HT1080 (cell line): ENCODE results near the gene RAN. TPM values are rescaled to one million over a fixed set of nuclear protein-coding genes. Genes with fewer than 3 reads are reported as not detected.
"Not testable (repeated sequence)": the region's sequence is repeated elsewhere in the genome, so short reads cannot be mapped to it uniquely, and the experiment has no call there.

ENCODE experiments used
- DNase-seq: peaks from one replicate; pipeline ENCODE4 v3.0.0-alpha.2; 2015; ENCODE audit warnings: low read depth
- polyA plus RNA-seq, 2 experiments: library from polyadenylated mRNA; depleted of rRNA; stranded (reverse); fragments of >200 nt; gene quantifications; 2 replicates each; pipeline ENCODE4 v1.2.3, GENCODE V29; 2015
- total RNA-seq: library from RNA; depleted of rRNA; stranded (reverse); fragments of >200 nt; shearing (Covaris generic); gene quantifications from 2 replicates; pipeline ENCODE4 v1.2.3, GENCODE V29; 2014; rRNA removed

RAN gene
- total RNA-seq: 1,818 and 1,946 TPM in 2 replicates
- polyA plus RNA-seq (2015; cell fraction: cytosol; rRNA removed): 623 and 782 TPM in 2 replicates
- 578 and 631 TPM in 2 replicates for polyA plus RNA-seq (2015; cell fraction: nucleus; rRNA removed)

DNA sequence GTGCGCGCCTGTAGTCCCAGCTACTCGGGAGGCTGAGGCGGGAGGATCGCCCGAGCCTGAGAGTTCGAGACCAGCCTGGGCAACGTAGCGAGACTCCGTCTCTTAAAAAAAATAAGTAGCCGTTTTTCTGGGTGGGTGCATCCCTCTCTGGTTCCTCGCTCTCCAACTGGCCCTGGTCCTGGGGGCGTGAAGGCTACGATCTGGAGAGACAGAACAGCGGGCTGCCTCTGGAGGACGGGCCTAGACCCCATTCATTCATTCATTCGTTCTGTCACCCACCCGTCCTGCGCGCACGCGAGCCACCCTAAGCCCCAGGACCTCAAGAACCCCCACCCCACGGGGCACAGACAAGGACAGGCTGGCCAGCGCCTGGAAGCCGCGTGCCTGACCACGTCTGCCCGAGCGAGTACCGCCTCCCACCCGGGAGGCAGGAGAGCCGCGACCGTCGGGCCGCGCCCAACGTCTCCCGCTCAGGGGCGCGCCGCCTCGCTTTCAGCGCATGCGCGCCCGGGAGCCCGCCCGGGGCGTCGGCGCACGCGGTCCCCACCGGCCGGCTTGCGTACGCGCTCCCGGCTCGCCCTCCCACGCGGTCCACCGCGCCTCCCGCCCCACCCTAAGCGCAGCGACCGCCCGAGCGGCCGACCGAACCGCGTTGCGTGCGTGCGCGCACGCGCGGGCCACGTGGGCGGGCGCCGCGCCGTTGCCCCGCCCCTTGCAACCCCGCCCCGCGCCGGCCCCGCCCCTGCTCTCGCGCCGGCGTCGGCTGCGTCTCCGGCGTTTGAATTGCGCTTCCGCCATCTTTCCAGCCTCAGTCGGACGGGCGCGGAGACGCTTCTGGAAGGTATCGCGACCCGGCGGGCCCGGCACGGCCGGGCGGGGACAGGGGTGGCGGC, at the start of gene RAN:
Gene RAN, plus strand, starts transcription at position 781 of the 893 bp plus-strand sequence. CDS start 528 bp downstream, outside the sequence.
- DNase-seq: peak; percentile 79

DNA sequence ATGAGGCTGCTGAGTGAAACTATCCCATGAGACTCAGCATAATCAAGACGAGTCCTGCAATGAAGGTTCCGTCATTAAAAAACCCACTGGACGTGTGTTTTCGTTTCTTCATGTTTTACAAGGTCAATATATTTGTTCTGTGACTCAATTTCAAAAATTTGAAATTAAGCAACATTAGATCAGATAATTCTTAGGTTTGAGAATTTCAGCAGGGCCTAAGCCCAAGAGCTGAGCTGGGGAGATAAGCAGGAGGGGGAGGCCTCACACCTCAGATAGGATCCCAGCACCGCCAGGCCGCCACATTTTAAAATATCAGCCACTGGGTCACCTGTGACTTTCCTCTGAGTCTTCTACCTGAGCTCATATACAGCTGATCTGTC, 46.1 kb upstream of the RAN start:
- no peak for DNase-seq

DNA sequence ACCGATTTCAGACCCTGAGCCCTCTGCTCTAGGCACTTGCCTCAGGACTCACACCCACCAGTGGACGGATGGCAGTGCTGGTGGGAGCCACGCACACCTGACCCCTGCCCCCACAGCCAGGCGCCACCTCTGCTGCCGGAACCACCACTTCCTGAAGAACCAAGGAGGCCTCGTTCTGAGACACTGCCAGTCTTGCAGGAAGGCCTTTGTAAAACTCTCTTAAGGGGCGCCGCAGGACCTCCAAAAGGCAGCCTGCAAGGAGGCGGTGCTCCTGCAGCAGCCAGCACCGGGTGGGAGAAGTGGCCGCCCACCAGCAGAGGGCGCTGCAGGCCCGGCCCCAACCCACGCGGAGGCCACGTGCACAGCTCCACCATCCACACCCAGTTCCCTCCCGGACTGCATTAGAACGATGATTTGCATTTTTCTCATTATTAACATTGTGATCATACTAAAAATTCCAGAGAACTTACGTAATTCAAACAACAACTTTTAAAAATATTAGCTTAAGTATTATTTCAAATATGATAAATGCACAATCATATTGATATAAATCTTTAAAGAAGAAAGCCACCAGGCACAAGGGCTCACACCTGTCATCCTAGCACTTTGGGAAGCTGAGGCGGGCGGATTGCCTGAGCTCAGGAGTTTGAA, 45.6 kb upstream of the RAN start:
- peak; percentile 51 for DNase-seq

DNA sequence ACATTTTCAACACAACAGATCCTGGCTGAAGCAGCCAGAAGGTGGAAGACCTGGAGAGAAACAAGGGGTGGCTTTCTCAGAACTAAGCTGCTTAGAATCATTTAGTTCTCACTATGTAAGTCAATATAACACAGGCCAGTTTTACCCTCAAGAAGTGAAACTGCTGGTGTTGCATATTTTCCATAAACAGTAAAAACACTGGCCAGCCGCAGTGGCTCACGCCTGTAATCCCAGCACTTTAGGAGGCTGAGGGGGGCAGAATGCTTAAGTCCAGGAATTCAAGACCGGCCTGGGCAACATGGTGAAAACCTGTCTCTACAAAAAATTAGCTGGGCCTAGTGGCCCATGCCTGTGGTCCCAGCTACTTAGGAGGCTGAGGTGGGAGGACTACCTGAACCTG, 44.4 kb upstream of the RAN start:
- DNase-seq: no peak

DNA sequence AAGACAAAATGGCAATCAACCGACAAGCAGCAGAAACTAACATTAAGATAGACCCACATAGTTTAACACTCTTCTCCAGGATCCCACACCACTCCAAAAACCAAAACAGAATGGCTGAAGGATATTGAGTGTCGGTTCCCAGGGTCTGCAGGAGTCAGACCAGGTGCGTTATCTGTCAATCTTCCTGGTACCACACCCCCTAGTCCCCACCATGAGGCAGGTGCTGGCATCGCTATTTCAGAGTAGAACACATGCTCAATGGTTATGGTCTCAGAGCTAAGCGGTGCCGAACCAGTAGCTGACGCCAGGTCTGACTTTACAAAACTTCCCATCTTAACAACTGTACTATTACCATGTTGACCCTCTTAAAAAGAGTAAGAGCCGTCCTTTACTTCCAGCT, 43.0 kb upstream of the RAN start:
- no peak for DNase-seq

DNA sequence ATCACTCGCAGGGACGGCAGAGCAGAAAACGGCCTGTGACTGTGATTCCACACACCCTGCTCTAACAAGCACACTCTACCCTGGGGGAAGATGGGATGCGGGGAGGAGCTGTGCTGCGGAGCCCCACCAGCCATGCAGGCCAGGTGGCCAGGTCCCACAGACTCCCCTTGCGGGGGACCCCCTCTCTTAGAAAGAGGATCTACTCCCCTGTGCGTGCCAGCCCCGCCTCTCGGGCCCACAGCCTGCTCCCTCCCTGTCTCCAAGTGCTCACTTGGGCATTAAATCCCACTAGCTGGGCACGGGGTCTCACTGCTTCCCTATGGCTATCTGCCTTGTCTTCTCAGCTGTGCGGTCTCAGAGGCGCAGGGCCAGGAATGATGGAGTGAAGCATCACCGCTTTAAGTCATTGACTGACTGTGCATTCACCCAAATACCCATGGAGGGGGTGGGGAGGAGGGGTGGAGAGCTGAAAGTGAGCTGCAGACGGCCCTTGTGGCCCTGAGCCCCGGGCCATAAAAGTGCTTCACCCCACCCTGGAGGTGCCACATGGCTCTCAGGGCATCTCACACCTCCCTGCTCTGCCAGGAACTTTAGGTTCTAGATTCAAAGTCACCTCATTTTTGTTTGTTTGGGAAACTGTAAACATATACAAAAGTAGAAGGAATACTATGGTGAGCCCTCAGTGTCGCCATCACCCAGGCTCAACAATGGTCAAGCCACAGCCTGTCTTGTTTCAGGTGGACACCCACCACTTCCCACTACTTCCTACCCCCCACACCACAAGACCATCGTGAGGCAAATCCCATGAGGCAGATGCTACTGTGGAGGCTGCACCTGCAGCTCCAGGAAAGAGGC, 42.2 kb upstream of the RAN start:
- no peak for DNase-seq

DNA sequence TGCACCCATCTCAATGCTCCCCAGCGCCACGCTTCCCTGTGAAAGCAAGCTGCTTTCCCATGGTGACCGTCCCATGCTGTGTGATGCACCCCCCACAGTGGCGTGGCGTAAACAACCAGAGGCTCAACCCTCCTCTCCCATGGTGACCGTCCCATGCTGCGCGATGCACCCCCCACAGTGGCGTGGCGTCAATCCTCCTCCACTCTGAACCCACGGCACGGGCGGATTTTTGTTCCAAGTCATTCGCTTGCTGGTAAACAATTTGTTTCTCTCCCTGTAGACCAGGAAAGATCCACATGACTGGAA, 41.7 kb upstream of the RAN start:
- DNase-seq: no peak

DNA sequence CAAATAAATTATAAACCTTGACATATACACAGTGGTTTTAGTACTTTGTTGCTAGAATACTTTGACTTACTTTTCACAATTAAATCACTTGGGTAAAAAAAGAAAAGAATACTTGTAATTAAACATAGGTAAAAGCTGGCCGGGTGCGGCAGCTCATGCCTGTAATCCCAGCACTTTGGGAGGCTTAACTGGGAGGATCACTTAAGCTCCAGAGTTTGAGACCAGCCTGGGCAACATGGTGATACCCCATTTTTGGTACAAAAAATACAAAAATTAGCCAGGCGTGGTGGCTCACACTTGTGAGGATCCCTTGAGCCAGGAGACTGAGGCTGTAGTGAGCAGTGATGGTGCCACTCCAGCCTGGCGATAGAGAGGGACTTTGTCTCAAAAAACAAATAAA, 40.6 kb upstream of the RAN start:
- no peak for DNase-seq

DNA sequence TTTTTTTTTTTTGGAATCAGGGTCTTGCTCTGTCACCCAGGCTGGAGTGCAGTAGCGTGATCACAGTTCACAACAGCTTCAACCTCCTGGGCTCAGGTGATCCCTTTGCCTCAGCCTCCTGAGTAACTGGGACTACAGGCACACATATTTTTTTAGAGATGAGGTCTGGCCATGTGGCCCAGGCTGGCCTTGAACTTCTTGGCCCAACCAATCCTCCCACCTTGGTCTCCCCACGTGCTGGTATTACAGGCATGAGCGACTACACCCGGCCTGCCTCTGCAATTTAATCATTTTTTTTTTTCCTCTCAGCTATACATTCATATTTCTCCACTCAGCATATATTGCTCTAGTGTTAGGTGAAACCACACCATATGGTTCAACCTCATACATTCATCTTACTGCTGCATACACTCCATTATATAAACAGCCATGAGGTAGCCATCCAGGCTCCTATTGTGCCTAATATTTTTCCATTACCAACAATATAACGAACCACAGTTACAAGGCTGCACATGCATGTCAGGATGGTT, 39.9 kb upstream of the RAN start:
- no peak for DNase-seq

DNA sequence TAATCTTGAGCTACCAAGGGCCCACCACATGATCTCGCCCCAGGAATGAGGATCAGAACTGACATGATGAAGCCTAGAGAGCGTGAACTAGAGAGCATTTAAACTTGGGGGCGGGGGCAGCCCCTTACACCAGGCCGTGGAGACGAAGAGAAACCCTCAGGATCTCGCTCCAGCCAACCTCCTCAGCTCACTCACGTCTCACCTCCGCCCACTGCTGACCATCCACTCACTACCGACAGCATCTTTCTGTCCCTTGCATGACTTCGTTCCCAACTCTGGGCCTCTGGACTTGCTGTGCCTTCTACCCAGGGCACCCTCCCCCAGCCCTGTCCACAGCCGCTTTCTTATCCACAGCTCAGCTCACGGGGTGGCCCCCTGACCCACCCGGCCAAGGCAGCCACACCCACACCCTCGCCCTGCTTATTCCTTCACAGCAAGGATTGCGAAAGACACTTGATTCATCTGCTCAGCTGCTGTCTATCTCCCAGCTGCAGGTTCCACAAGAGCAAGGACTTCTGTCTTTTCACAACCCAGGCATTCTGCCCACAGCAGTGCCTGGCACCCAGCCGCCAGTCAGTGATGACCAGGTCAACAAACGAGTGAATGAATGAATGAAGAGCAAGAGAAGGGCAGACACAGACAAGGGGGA, 39.2 kb upstream of the RAN start:
- no peak for DNase-seq

DNA sequence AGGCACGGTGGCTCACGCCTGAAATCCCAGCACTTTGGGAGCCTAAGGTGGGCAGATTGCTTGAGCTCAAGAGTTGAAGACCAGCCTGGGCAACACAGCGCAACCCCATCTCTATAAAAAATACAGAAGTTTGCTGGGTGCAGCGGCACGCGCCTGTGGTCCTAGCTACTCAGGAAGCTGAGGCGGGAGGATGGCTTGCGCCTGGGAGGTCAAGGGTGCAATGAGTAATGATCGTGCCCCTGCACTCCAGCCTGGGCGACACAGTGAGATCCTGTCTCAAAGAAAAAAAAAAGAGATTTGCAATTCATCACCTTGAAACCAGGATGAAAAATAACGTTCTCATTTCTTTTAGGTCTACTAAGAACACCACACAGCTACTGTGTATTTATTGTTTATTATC, 36.9 kb upstream of the RAN start:
- DNase-seq: no peak

DNA sequence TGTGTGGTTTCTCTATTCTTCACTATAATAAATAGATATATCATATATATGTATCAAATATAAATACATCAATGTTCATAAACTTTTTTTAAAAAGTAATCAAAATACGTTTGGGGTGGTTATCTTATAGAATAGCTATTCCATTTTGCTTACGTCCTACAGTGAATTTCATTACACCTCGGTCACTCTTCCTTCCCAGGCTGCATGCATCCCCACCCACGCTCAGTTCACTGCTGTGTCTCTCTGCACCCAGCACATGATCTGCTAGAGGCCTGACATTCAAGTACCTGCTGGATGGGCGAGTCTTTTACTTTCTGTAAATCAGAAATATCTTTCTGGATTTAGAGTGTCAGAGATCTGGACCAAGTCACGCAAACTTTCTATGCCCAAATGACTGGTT, 36.4 kb upstream of the RAN start:
- no peak for DNase-seq

DNA sequence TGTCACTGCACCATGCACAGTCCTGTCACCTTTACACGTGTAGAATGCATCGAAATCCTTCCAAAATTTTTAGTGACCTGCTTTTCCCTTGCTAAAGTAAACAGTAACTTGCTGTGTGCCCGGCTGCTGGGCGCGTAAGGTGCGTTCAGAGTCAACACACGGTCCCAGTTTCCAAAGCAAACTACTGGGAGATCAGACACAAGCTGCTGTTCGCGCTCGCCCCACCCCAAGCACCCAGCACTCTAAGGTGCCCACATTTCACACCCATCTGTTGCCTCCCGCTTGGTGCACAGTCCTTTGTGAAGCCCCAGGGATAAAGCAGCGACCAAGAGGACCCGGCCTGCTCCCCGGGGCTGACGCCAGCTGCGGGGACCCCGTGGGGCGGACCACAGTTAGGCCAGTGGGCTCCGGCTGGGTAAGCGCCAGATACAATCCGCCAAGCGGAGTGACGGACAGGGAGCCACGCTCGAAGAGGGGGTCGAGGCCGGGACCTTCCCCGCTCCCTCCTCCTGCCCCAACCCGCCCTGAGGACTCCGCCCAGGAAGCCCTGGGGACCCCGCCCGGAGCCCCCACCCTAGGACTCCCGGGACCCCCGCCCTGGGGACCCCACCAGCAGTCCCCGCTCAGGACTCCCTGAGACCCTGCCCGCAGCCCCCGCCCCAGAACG, 33.4 kb upstream of the RAN start:
- DNase-seq: peak; percentile 19

DNA sequence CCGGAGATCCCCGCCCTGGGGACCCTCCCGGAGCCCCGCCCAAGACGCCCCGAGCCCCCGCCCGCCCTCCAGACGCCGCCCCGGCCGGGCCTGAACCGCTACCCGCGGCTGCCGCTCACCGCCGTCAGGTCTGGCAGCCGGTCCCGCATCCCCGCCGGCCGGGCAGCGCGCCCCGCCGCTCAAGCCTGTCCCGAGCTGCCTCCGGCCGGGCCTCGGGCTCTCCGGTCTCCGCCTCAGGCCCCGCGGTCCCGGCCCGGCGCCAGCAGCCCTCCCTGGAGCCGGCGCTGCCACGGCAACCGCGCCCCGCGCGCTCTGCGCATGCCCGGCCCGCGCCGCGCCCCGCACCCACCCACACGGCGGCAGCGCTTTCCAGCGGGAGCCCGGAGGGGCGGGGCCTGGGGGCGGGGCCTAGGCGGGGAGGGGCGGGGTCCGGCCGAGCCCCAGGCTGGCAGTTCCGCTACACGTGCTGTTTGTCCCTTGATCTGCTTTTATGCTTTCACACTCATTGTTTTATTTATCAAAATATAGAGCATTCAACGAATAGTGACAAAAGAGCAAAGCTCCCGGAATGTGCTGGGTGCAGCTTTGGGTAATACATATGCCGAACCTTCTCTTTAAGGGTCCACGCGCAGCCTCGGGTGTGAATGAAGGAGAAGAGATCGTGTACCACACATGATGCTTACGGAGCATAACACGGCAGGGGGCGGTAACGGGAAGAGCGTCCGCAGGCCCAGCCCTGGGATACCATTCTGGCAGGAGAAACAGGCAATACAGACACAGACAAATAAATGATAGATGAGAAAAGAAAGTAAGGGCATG, 32.7 kb upstream of the RAN start, which contains the start of gene STX2:
Gene STX2, minus strand, starts transcription at position 300 of the 819 bp plus-strand sequence. Its CDS starts 151 bp downstream, at position 149.
- DNase-seq: peak; percentile 49

DNA sequence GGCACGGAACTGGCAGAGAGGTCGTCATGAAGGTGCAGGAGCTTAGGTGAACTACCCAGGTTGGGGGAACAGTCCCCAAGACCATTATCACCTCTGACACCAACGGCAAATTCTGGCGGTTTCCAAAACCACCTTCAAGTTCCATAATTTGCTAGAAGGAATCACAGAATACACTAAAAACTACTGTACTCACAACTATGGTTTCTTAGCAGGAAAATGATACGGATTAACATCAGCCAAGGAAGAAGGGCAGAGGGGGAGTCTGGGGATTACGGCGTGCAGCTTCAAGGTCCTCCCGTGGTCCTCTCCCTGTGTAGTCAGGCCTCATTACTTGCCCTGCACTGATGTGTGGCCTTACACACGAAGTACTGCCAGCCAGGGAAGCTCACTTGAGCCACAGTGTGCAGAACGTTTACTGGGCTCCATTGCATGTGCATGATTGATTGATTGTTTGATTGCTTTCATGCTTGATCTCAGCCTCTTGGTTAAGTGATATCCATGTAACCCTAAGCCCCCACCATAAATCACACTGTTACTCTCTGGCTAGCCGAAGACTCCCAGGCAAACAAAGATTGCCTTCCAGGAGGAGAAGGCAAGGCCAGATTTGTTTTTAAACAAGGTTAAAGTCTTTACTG, 32.0 kb upstream of the RAN start:
- no peak for DNase-seq

DNA sequence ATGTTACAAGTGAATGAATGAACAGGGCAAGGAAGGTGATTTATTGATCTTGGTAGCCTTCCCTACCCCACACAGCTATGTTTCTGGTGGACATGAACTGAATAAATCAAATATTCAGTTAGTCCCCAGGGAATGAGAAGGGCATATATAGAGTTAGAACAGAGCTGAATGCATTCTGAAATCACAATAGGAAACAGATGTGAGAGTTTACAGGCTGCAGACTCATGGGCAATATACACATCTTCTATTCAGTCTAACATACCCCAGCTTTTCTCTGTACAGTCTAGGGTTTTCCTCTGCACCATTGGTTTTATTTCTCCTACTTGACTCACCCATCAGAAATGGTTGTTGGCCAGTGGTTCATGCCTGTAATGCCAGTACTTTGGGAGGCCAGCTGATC, 25.5 kb upstream of the RAN start:
- DNase-seq: no peak

DNA sequence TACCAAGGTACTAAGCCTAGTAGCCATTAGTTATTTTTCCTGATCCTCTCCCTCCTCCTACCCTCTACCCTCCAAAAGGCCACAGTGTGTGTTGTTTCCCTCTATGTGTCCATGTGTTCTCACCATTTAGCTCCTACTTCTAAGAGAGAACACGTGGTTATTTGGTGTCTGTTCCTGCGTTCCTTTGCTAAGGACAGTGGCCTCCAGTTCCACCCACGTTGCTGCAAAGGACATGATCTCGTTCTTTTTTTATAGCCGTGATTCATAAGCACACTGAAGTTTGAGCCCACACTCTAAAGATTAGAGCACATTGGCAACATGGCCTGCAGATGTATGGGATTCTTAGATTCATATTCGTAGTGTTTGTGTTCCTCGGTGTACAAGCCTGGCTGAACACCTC, 24.8 kb upstream of the RAN start:
- no peak for DNase-seq

DNA sequence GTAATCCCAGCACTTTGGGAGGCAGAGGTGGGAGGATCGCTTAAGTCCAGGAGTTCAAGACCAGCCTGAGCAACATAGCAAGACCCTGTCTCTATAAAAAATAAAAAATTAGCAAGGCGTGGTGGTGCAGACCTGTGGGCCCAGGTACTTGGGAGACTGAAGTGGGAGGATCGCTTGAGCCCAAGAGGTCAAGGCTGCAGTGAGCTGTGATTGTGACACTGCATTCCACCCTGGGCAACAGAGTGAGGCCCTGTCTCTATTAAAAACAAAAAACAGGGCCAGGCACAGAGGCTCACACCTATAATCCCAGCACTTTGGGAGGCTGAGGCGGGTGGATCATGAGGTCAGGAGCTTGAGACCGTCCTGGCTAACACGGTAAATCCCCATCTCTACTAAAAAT, 23.8 kb upstream of the RAN start:
- not testable (repeated sequence) for DNase-seq

DNA sequence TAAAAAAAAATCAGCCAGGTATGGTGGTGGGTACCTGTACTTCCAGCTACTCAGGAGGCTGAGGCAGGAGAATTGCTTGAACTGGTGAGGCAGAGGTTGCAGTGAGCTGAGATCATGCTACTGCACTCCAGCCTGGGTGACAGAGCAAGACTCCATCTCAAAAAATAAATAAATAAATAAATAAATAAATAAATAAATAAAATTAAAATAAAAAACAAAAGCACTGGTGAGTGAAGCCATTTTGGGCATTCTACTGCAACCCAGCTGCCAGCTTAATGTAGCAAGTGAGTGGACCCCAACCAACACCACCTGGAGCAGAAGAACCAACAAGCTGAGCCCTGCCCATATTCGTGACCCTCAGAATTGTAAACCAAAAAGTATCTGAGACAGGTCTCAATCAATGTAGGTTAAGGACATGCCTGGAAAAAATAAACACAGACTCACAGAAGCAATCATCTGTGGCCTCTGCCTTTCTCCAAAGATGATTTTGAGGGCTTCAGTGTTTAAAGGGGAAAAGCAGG, 23.0 kb upstream of the RAN start:
- DNase-seq: not testable (repeated sequence)
